Raji (cell line): Measurements from ENCODE around the gene SPOCK3.

Experiments
- POLR2A ChIP-seq: IDR thresholded peaks from 2 replicates; pipeline ENCODE4 v1.6.1; 2011; ENCODE audit warnings: low read depth, low read length, control low read depth; ENCODE audit not compliant: insufficient read depth

Gene SPOCK3

DNA sequence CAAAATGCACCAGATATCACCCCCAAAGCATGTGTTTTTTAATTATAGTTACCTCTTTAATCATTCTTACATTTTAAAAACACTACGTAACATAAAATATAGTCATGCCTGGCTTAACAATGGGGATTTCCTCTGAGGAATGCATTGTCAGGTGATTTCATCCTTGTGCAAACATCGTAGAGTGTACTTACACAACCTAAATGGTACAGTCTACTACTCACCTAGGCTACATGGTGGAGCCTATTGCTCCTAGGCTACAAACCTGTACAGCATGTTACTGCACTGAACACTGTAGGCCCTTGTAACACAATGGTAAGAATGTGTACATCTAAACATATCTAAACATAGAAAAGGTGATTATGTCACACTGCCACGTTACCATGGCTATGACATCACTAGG, 208.6 kb downstream of the SPOCK3 start:
- TF ChIP-seq POLR2A = no peak

DNA sequence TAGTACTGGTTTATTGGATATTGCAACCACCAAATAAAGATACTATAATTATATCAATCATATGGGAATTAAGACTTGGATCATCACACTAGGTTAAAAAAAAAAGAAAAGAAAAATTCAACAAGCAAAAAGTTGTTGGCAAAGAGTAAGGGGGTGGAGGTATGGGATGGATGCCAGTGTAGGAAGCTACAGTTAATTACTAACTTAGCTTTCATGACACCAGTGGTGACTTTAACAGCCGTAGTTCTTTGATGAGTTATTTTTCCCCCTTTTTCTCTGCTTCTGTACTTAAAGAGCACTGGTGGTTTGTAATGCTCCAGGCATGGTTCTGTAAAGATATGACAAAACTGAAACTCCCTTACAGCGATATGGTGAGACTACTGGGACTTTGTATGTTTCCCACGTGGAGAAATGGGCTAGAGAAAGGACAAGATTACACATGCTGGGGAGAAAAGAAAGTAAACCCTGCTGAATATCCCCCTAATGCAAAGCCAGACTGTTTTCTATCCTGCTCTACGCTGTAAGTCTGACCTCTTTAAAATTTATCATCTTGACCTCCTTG, 210.8 kb downstream of the SPOCK3 start:
- TF ChIP-seq POLR2A = no peak

DNA sequence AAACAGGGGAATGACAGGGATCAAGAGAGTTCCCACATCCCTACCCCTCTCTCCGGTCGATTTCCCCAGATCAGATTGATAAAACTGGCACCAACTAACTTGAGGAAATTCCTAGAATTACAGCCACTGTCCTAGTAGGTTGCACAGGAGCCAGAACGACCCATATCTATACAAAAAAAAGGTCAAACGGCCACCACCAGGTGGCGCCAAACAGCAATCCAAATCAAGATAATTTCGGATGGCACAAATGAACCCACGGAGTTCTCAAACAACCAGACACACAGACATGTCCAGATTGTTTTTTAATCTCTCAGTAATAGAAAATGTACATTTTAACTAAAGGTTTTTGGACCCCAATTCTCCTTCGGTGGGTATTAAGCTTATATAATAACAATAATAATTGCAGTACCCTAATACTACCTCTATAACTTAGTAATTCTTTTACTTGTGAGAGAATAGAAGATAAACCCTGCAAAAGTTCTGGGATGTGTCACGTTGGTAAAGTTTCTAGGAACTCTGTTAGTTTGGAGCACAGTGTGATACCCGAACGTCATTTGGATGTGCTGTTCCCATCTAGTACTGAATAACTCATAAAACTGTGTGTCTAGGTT, 212.6 kb downstream of the SPOCK3 start:
- TF ChIP-seq POLR2A = no peak

DNA sequence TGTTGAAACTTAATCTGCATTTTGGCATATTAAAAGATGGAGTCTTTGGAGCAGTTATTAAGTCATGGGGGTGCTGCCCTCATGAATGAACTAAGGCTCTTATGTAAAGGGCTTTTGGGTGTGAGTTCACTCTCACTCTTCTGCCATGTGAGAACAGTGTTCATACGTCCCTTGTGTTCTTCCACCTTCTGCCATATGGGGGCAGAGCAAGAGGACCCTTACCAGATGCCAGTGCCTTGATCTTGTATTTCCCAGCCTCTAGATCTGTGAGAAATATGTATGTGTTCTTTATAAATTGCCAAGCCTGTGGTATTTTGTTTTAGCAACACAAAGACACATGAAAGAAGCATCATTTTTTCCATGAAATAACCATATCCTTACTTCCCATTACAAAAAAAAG, 213.9 kb downstream of the SPOCK3 start:
- TF ChIP-seq POLR2A = no peak

DNA sequence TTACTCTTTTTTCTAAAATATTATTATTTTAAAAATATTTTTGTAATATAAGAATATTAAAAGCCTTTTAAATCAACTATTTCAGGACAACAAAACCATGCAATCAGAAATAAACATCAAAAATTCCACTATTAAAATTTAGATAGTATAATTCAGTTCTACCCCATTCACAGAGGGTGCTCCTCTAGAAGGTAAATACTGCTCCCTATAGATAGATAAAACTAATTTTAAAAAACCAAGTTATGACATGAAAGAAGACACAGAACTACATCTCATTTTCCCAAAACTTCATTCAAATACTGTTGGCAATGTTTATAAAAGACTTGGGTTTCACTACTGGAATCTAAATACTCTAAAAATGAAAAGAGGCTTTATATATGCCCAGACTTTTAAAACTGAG, 219.3 kb downstream of the SPOCK3 start:
- TF ChIP-seq POLR2A = no peak

DNA sequence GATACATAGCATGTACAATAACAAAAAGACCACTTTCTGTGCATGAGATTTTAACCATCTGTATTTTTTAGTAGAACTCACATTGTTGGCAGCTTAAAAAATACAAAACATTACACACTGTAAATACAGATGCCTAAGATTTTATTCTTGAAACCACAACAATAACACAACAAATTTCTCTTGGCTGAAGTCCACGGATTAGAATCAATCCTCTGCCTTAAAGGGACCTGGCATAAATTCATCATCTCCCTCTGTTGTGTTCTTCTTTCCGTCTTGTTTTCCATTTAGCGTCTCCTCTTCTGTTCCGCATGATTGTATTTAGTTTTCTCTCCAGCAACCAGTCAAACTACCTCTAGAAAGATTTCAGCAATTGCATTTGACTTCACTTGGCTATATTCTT, 231.0 kb downstream of the SPOCK3 start:
- TF ChIP-seq POLR2A = no peak

DNA sequence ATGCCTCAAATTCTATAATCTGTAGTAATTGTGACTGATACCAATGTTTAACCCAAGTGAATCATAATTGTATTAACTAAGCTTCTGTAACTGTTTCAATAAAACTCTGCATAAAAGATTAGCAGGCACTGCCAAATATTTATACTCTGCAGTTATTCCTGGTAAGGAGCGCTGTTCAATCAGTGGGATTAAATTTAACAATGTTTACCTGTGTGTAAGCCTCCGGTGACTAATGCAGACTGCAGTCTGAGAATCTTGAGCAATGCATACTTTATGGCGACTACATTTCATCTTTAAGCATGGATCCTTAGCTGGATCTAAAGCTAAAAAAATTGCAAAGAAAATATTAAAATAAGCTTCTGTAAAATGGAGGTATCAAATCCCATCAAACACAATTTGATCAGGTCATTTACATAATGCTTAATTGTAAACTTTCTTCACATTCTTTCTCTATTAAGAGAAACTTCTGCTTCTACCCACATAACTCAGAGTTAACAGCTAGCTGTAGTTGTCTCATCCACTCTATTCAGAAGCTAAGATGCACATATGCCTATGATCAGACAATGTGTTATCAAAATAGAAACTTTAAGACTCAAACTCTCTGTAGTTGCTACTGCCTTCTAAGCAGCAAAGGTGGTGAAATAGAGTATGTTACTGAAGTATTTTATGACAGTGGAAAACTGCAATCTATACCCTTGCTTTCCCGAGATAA, 234.0 kb downstream of the SPOCK3 start:
- no peak for TF ChIP-seq POLR2A

DNA sequence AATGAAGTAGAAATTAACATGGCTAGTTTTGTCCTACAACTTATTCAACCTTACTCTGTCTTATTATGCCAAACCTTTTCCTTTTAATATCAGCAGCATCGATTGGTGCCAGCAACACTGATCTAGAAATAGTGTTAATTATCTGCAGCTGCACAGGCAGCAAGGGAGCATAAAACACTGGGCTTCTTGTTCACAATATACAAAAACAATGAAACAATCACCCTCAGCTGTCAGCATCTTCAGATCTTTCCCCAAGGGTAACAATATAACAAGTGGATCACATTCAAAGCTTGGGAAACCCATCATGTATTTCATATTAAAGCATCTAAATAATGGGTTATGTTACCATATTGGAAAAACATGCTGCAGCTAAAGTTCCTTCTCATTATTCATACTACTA, 238.1 kb downstream of the SPOCK3 start:
- TF ChIP-seq POLR2A = no peak

DNA sequence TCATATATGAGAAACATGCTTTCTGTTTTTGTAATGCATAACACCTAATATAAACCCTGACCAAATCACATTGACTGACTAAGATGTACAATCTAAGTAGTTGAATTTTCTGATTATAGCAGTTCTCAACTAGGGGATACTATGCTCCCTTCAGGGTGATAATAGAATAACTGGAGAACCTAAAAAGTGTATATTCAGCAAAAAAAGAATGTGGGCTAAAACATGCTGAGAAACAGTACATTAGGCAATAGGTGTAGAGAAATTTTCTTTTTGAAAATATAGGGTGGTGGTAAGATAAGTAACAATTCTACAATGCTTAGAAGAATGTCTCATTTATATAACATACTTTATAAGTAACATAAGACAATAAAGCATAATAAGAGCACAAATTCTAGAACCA, 239.6 kb downstream of the SPOCK3 start:
- TF ChIP-seq POLR2A = no peak

DNA sequence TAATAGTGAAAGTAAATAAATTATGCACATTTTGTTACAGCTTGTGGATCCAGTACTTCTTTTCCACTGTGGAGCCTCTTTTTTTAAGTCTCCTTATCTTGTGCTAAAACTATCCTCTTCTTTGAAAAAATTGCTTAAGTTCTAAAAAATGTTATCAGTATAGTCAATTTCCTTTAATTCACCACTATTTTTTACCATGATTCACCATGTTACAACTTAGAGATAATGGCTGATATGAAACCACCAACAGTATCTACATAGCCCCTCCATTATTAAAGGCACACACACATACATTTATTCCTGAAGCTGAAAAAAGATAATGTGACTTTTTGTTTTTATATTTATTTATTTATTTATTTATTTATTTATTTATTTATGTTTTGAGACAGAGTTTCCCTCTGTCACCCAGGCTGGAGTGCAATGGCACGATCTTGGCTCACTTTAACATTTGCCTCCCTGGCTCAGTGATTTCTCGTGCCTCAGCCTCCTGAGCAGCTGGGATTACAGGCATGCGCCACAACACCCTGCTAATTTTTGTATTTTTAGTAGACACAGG, 243.2 kb downstream of the SPOCK3 start:
- TF ChIP-seq POLR2A = no peak

DNA sequence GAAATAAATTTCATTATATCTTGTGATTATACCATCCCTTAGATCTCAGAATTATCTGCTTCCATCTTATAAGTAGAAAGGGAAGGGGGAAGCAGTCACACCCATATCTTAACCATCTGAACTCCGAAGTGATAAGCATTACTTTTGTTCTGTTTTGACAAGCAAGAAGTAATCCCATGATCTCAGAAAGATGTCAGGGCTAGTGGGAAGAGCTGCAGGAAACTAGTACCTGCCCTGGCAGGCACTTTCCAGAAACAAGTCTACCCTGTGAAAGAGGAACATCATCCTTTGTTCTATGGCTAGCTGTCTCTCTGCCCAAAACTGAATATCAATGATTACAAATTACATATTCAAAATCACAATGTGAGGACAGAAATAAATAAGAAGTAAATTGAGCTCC, 244.4 kb downstream of the SPOCK3 start:
- no peak for TF ChIP-seq POLR2A

DNA sequence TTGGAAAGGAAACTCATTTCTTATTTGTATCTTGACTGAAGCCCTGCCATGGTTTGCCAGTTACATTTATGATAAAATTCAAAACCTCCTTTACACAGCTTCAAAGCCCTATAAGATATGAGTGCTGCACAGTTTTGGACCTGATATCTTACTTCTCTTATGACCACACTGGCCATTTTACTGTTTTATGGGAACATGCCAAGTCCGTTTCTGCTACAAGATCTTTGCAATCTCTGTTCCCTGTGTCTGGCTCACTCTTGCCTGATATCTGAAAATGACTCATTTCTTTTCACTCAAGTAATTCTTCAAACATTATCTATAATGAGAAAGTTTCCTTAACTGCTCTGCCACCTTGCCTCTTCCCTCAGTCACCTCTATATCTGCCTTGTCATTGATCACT, 247.3 kb downstream of the SPOCK3 start:
- no peak for TF ChIP-seq POLR2A

DNA sequence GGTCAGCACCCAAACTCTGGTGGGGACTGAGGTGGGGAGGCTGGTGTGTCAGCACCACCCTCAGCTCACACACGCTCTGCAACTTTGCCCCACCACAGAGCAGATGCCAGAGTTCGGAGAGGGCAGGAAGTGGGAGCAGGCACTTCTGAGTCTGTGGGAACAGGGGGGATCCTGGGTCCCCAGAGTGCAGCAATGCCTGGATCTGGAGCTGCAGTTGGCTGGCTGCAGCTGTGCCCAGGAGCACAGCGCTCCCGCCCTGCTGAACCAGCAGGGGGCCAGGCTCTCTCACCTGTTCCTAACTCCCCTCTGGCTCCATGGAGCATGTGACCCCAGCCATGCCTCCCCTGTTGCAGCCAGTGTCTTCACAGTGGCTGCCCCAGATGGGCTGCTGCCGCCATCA, 252.4 kb downstream of the SPOCK3 start:
- no peak for TF ChIP-seq POLR2A

DNA sequence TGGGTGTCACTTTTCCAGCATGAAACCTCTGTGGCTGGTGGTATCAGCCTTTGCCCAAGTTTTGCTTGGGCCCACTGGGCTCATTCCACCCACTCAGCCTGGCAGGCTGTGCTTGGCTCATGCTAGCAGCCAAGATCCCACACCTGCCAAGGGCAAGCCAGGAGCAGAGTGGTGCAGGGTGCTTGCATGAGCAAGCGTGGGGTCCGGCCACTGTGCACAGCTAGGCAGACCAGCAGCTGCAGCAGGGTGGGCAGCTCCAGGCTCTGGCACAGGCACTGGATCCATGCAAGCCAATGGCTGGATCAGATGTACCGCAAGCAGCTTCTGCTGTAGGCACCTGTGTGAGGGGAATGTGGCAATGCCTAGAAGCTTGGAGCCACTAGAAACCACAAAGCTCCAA, 253.9 kb downstream of the SPOCK3 start:
- TF ChIP-seq POLR2A = no peak

DNA sequence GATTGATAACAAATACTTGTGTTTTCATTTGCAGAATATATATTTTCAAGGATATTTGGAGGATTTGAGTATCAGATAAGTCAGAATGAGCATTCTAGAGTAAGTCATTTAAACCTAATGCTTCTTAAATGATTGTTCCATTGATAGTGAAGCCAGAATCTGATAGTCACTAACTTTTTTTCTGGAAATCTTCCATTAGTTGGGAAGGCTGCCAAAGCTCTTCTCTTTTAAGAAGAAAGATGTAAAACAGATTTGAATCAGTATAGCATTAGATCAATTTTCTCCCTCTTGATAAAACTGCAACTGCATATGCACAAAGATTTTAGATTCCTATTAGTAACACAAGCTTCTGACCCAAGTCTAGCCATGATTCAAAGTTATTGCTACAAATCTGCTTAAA, 256.7 kb downstream of the SPOCK3 start:
- TF ChIP-seq POLR2A = no peak

DNA sequence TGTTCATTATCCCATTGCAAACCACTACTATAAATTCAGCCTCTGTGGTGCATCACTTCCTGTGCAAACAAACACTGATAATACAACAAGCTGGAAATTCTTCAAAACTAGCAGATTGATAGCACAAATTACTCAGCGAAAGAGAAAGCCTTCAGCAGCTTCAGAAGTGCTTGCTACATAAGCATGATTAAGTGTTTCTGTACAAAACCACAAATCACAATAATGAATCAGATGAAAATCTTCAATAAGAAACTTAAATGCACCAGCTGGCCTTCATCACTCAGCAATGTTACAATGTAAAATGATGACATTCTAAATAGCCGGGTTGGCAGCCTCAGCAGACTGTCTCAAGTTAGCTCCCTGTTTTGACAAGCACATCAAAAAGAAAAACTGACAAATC, 262.2 kb downstream of the SPOCK3 start:
- TF ChIP-seq POLR2A = no peak
